ENCODE data around the gene RB1.

RB1 gene

DNA sequence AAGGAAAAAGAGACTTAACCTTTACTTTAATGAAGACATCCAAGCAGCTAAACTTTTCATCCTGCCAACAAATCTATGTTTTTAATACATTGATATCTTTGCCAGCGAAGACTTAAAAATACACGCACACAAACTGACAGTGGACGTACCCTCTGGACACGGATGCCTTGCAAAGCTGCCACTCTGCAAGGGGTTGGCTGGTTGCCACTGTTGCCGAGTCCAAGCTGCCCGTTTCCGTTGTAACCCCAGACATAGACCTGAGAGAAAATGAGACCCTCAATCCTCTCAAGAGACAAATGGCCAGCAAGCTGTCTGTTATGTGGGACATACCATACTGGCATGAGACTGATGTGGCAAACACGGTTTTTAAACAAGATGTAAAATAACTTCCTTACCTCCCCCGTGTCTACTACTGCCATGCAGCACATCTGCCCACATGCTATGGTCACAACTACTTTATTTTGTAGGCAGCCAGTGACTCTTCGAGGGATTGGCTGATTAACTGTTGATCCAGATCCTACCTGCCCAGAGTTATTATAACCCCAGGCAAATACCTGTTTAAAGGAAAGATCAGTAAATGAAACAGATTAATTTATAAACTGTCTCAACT, 208.2 kb downstream of the RB1 start:
- no peak overlapping the region for H3K4me3 ChIP-seq (ENCODE audit: low read length)
- DNase-seq (ENCODE audit: low read depth): no peak
- TF ChIP-seq, protein P1, sequence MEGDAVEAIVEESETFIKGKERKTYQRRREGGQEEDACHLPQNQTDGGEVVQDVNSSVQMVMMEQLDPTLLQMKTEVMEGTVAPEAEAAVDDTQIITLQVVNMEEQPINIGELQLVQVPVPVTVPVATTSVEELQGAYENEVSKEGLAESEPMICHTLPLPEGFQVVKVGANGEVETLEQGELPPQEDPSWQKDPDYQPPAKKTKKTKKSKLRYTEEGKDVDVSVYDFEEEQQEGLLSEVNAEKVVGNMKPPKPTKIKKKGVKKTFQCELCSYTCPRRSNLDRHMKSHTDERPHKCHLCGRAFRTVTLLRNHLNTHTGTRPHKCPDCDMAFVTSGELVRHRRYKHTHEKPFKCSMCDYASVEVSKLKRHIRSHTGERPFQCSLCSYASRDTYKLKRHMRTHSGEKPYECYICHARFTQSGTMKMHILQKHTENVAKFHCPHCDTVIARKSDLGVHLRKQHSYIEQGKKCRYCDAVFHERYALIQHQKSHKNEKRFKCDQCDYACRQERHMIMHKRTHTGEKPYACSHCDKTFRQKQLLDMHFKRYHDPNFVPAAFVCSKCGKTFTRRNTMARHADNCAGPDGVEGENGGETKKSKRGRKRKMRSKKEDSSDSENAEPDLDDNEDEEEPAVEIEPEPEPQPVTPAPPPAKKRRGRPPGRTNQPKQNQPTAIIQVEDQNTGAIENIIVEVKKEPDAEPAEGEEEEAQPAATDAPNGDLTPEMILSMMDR (IDR thresholded peaks at IDR 0.05; ENCODE audit: insufficient read depth, low read depth, low read length, missing control alignments): no peak

DNA sequence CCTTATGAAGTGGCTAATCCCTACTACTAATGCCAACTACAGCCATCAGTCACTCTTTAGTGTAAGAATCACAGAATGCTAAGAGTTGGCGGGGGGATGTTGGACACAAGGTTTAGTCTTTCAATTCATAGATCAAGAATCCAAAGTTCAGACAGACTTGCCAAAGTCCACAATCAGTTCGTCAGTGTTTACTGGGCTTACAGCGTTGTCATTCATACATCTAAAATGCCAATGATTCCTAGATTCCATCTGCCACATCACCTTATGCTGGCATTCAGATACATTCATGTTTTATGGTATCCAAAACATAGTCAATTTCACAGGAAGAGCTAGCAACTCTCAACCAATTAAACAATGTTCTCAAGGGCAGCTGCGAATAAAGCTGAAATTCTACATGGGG, 211.2 kb downstream of the RB1 start:
- TF ChIP-seq, protein P1 (IDR thresholded peaks at IDR 0.05; ENCODE audit: insufficient read depth, low read depth, low read length, missing control alignments): no peak
- no peak overlapping the region for H3K4me3 ChIP-seq (ENCODE audit: low read length)
- no peak for DNase-seq (ENCODE audit: low read depth)

DNA sequence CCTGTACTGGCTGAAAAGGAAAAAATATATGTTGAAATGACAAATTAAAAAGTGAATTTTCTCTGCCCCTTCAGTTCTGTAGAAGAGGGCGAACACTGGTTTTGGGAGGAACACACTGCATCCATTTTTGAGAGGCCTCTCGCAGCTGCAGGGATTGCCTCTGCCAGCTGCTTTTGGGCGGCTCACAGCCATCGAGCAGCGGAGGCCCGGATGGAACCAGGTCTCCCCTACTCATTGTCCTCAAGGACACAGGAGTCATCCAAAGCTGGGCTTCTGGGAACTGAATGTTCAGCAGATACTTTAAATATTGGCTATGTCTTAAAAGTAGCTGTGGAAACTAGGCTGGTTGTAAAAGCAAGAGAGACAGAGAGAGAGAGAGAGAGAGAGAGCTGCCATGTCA, 212.2 kb downstream of the RB1 start:
- no peak for DNase-seq (ENCODE audit: low read depth)
- TF ChIP-seq, protein P1 (IDR thresholded peaks at IDR 0.05; ENCODE audit: insufficient read depth, low read depth, low read length, missing control alignments): no peak
- H3K4me3 ChIP-seq (ENCODE audit: low read length): no peak overlapping the region

- H3K4me3 ChIP-seq (ENCODE audit: low read length): no peak overlapping the region
- TF ChIP-seq, protein P1 (IDR thresholded peaks at IDR 0.05; ENCODE audit: insufficient read depth, low read depth, low read length, missing control alignments): no peak
- DNase-seq (ENCODE audit: low read depth): no peak
Measured at GRCh38 chr13:48518083-48518482, 214.5 kb downstream of the RB1 start.

GRCh38 chr13:48526286-48526685, 222.7 kb downstream of the RB1 start:
- DNase-seq (ENCODE audit: low read depth): no peak
- TF ChIP-seq, protein P1 (IDR thresholded peaks at IDR 0.05; ENCODE audit: insufficient read depth, low read depth, low read length, missing control alignments): no peak
- no peak overlapping the region for H3K4me3 ChIP-seq (ENCODE audit: low read length)

DNA sequence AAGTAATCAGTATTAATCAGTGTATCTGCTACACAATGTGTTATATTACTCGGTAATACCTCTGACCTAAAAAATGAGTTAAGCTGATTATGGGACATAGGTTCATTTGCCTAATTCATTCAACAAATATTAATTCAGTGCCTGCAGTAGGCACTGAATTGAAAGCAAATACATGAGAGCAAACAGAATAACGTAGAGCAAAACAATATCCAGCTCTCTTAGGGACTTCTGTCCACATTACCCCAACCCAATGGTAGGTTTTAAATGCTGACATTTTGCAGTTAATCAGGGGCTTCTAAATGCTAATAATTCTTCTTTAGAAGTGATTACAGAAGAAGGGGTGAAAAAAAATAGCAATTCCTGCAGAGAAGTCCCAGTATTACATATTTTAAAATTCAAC, 224.4 kb downstream of the RB1 start:
- no peak for DNase-seq (ENCODE audit: low read depth)
- H3K4me3 ChIP-seq (ENCODE audit: low read length): no peak overlapping the region
- TF ChIP-seq, protein P1 (IDR thresholded peaks at IDR 0.05; ENCODE audit: insufficient read depth, low read depth, low read length, missing control alignments): no peak

GRCh38 chr13:48528720-48529119, 225.2 kb downstream of the RB1 start:
- no peak overlapping the region for H3K4me3 ChIP-seq (ENCODE audit: low read length)
- DNase-seq (ENCODE audit: low read depth): no peak
- TF ChIP-seq, protein P1 (IDR thresholded peaks at IDR 0.05; ENCODE audit: insufficient read depth, low read depth, low read length, missing control alignments): no peak
